GM13976 (cell line): ENCODE data around the gene CTXND1.

ENCODE experiments used
- DNase-seq: peaks from one replicate; pipeline ENCODE4 v3.0.0; 2012; ENCODE audit warnings: low spot score
- CTCF ChIP-seq: IDR thresholded peaks from 2 replicates; pipeline ENCODE4 v1.5.1; 2012; ENCODE audit warnings: borderline replicate concordance, mild to moderate bottlenecking; ENCODE audit not compliant: insufficient read depth; ENCODE audit errors: extremely low read depth, missing control alignments, control extremely low read depth
- in situ Hi-C: fragments of 300-500 bp; cut with MboI; formaldehyde crosslinking; loops from one replicate; pipeline ENCODE4 v1.12.0; 2022; ENCODE audit warnings: low sequenced_read_pairs, mixed read lengths, inconsistent platforms; ENCODE audit not compliant: unreplicated experiment

The CTXND1 gene

DNA sequence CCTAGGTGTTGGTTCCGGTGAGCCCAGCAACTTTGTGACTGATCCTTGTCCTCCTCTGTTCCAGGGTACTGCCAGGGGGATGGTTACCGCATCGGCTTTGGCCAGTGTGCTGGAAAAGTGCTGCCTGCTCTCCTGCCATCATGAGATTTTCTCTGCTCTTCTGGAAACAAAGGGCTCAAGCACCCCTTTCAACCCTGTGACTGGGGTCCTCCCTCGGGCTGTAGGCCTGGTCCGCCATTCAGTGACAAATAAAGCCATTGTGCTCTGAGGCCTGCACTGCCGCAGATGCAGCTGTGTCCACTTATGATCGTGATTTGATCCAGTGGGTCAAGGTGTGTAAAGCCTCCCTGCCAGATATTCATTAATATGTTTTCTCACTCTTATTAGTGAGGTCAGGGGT lies 65.9 kb downstream of the CTXND1 start:
- no peak for TF ChIP-seq CTCF
- DNase-seq = no peak
- in situ Hi-C loops = no loop called here

- DNase-seq = no peak
- in situ Hi-C loops = no loop called here
- no peak for TF ChIP-seq CTCF
Observed at GRCh38 chr15:80185152-80185551, 66.9 kb downstream of the CTXND1 start.

- in situ Hi-C loops = no loop called here
- DNase-seq = no peak
- no peak for TF ChIP-seq CTCF
Observed at GRCh38 chr15:80184554-80184953, 67.5 kb downstream of the CTXND1 start.

GRCh38 chr15:80183886-80184285 lies 68.1 kb downstream of the CTXND1 start:
- DNase-seq = no peak
- no peak for TF ChIP-seq CTCF
- in situ Hi-C loops = no loop called here

DNA sequence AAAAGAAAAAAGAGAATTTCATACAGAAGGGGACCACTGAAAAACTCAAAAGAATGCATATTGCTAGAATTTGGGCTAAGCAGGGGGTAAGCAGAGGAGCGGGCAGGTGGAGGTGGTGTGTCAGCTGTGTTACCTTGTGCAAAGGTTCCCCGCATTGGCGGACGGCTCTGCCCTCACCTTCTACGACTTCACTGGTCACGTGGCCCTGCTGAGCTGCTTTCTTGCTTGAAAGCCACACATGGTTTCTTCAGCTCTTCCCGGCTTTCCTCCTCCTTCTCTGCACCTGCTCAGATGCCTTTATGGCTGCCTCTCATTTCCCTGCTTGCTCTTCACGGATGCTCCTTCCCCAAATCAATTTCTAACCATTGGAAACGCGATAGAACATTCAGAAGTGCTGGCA lies 68.7 kb downstream of the CTXND1 start:
- no peak for DNase-seq
- in situ Hi-C loops = no loop called here
- no peak for TF ChIP-seq CTCF

DNA sequence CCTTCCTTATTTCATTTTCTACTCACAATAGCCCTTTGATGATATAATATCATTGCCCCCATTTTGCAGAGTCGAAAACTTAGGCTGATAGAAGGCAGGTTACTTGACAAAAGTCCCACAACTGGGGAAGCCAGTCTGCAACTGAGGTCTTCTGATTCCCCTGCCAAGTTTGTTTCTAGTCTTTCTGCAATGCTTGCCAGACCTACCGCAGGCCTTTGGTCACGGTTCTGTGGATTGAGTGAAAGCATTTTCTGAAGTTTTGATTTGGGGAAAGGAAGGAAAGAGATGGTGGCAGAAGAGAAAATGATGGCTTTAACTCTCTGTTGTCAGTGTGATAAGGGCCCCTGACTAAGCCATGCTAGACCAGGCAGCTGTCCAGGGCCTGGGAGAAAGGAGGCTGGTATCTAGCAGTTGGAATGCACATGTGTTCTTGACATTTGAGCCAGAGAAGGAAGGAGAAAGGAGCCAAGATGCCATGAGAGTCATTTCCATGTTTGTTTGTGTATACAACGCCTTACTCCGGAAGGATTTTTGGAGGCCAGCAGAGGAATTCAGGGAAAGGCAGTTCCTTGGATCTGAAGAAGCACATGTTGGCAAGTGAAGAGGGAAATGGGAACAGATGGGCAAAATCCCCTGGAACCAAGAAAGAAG lies 69.3 kb downstream of the CTXND1 start:
- no peak for DNase-seq

More for the DNA sequence above, 69.3 kb downstream of the CTXND1 start:
- in situ Hi-C loops = no loop called here
- no peak for TF ChIP-seq CTCF
